H1 (cell line): ENCODE data around the gene ALOX5AP. TPM values are rescaled to one million over a fixed set of nuclear protein-coding genes. Genes with fewer than 3 reads are reported as not detected.

Source experiments
- BACH1 ChIP-seq: IDR thresholded peaks from 2 replicates; pipeline ENCODE4 v1.6.1; 2012; ENCODE audit warnings: low read length, improper control_type of control experiment
- CHD7 ChIP-seq: fragments of 300-600 bp; sonication (generic); IDR thresholded peaks from 2 replicates; pipeline ENCODE4 v1.7.1; 2012; ENCODE audit warnings: low read length, moderate library complexity, mild to moderate bottlenecking, inconsistent platforms; ENCODE audit not compliant: insufficient replicate concordance
- polyA plus RNA-seq, 7 experiments: library from polyadenylated mRNA; depleted of rRNA in 3 of 7; stranded (reverse) in 5 of 7; unstranded in 2 of 7; fragments of >200 nt in 5 of 7; fragments of 200-250 nt in 2 of 7; gene quantifications; 1 replicate in 5 of 7; 2 replicates in 1 of 7; 4 replicates in 1 of 7; pipeline versions ENCODE4 v1.2.1 to v1.2.3, GENCODE V29; 2011 to 2013; ENCODE audit warnings: missing spikeins in 2 of 7, mixed read lengths in 2 of 7
- total RNA-seq: library from RNA; stranded (reverse); fragmentation: NEBNext Ultra II Directional; extraction: Animal tissue kit (Norgen Biotek cat#: 25700); gene quantifications from 2 replicates; pipeline ENCODE4 v1.2.1, GENCODE V29; 2021

ALOX5AP gene
- total and polyA plus RNA-seq, 2 of the 8 experiments (the other 6 are each of a cell fraction or from before 2014, with no cell fraction given) = not detected

GRCh38 chr13:30738526-30739236 lies 3.3 kb downstream of the ALOX5AP start (continued):
- TF ChIP-seq CHD7 = no peak
- no peak for TF ChIP-seq BACH1
- TF ChIP-seq, all 59 proteins: peak for 0
